HepG2 (cell line): ENCODE results near the gene SLC16A5. TPM values are rescaled to one million over a fixed set of nuclear protein-coding genes. Genes with fewer than 3 reads are reported as not detected.

Experiments
- HDAC1 ChIP-seq: sonication (generic); formaldehyde crosslinking; IDR thresholded peaks from 2 replicates; pipeline ENCODE4 v1.5.1; 2020; ENCODE audit warnings: mild to moderate bottlenecking, missing genetic modification reagents
- JARID2 ChIP-seq: sonication (generic); formaldehyde crosslinking; IDR thresholded peaks from 2 replicates; pipeline ENCODE4 v1.8.1; 2023; ENCODE audit warnings: missing genetic modification reagents, inconsistent platforms; ENCODE audit not compliant: insufficient replicate concordance
- MAZ ChIP-seq, 2 experiments: sonication (generic) in 1 of 2; formaldehyde crosslinking in 1 of 2; IDR thresholded peaks; 2 replicates each; pipeline versions ENCODE4 v1.5.0 to v1.6.1; 2012 to 2020; ENCODE audit warnings: low read depth in 2 of 2, mild to moderate bottlenecking in 2 of 2, borderline replicate concordance in 1 of 2, improper control_type of control experiment in 1 of 2, low read length in 1 of 2, missing genetic modification reagents in 1 of 2, moderate library complexity in 1 of 2
- NCOA5 ChIP-seq: sonication (generic); formaldehyde crosslinking; IDR thresholded peaks from 2 replicates; pipeline ENCODE4 v1.4.0; 2020; ENCODE audit warnings: missing genetic modification reagents
- NFKBIZ ChIP-seq: IDR thresholded peaks from 2 replicates; pipeline ENCODE4 v1.6.1; 2018; ENCODE audit warnings: missing genetic modification reagents, missing compliant biosample characterization
- SUZ12 ChIP-seq: fragments of 150-350 bp; IDR thresholded peaks from 2 replicates; pipeline ENCODE4 v1.6.1; 2014; ENCODE audit warnings: low read depth, low read length
- ZKSCAN8 ChIP-seq: IDR thresholded peaks from 2 replicates; pipeline ENCODE4 v1.6.1; 2016; ENCODE audit warnings: borderline replicate concordance, missing genetic modification reagents, missing compliant biosample characterization
- ZNF432 ChIP-seq: sonication (generic); formaldehyde crosslinking; IDR thresholded peaks from 2 replicates; pipeline ENCODE4 v1.5.0; 2020; ENCODE audit warnings: missing genetic modification reagents, mild to moderate bottlenecking, borderline replicate concordance
- ZNF556 ChIP-seq: sonication (generic); formaldehyde crosslinking; IDR thresholded peaks from 2 replicates; pipeline ENCODE4 v1.4.0; 2020; ENCODE audit warnings: mild to moderate bottlenecking, missing genetic modification reagents, borderline replicate concordance
- ZNF703 ChIP-seq: sonication (generic); formaldehyde crosslinking; IDR thresholded peaks from 2 replicates; pipeline ENCODE4 v1.5.1; 2020; ENCODE audit warnings: missing genetic modification reagents, mild to moderate bottlenecking, moderate library complexity, borderline replicate concordance
- polyA plus RNA-seq, 8 experiments: library from polyadenylated mRNA; depleted of rRNA in 3 of 8; stranded (reverse) in 7 of 8; unstranded in 1 of 8; fragments of >200 nt; fragmentation: Illumina TruSeq in 4 of 8; extraction: Trizol in 4 of 8; gene quantifications; 2 replicates each; pipeline versions ENCODE4 v1.2.1 to v1.2.3, GENCODE V29; 2011 to 2016; ENCODE audit warnings: low read depth in 4 of 8, missing spikeins in 1 of 8, mixed read lengths in 1 of 8; ENCODE audit not compliant: insufficient read depth in 1 of 8
- total RNA-seq, 5 experiments: library from RNA; depleted of rRNA; stranded (reverse); fragments of >200 nt; fragmentation: Illumina TruSeq; extraction: Trizol; gene quantifications; 2 replicates each; pipeline ENCODE4 v1.2.3, GENCODE V29; 2016; ENCODE audit warnings: low read depth in 1 of 5
- TF ChIP-seq, protein P1 (sequence below), 2 experiments: fragments of 450-650 bp in 1 of 2; sonication (generic) in 1 of 2; formaldehyde crosslinking in 1 of 2; IDR thresholded peaks; 2 replicates each; pipeline versions ENCODE4 v1.6.1 to v1.8.0; 2016 to 2022; ENCODE audit warnings: antibody characterized with exemption in 1 of 2, mild to moderate bottlenecking in 1 of 2, missing genetic modification reagents in 1 of 2
- TF ChIP-seq, protein P2 (sequence below): sonication (generic); formaldehyde crosslinking; IDR thresholded peaks from 2 replicates; pipeline ENCODE4 v1.8.0; 2023; ENCODE audit warnings: mild to moderate bottlenecking, missing genetic modification reagents
- TF ChIP-seq, protein P3 (sequence below): IDR thresholded peaks from 2 replicates; pipeline ENCODE4 v1.6.1; 2018; ENCODE audit warnings: missing genetic modification reagents
- TF ChIP-seq, protein P4 (sequence below): sonication (generic); formaldehyde crosslinking; IDR thresholded peaks from 2 replicates; pipeline ENCODE4 v1.4.0; 2020; ENCODE audit warnings: mild to moderate bottlenecking, missing genetic modification reagents

Gene SLC16A5
- total and polyA plus RNA-seq, 2 of the 13 experiments (the other 11 are each of a cell fraction or from before 2014, with no cell fraction given): 0.69 to 5.6 TPM

DNA sequence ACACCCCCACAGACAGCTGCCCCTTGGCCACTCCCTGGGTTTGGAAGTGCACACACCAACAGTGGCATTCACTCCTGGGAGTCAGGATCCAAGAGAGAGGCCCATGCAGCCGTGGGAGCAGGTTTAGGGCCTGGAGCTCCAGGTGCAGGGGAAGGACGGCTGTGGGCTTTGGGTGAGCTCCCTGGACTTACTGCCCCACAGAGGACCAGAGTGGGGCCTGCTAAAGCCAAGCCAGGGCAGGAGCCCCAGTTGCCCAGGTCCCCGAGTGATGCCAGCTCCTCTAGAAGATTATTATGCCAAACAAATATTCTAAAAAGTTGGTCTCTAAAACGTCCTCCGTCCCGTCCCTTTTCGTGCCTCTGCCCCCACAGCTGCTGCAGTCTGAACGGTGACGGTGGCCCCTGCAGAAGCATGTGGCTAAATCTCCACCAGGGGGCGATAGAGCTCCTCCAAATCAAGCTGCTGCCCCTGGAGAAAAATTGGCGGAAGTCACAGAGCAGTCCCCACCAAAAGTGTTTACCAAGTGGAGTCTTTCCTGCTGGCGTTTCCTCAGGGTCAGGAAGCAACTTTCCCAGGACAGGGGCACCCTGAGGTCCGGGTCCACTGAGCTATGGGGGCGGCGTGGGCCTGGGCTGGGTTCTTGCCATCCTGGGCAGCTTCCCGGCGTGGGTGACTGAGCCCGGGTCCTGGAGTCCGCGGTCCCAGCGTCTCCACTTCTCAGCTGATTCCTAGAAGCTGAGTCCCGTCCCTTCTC lies 26.2 kb downstream of the SLC16A5 start (continued):
- TF ChIP-seq, protein P1, sequence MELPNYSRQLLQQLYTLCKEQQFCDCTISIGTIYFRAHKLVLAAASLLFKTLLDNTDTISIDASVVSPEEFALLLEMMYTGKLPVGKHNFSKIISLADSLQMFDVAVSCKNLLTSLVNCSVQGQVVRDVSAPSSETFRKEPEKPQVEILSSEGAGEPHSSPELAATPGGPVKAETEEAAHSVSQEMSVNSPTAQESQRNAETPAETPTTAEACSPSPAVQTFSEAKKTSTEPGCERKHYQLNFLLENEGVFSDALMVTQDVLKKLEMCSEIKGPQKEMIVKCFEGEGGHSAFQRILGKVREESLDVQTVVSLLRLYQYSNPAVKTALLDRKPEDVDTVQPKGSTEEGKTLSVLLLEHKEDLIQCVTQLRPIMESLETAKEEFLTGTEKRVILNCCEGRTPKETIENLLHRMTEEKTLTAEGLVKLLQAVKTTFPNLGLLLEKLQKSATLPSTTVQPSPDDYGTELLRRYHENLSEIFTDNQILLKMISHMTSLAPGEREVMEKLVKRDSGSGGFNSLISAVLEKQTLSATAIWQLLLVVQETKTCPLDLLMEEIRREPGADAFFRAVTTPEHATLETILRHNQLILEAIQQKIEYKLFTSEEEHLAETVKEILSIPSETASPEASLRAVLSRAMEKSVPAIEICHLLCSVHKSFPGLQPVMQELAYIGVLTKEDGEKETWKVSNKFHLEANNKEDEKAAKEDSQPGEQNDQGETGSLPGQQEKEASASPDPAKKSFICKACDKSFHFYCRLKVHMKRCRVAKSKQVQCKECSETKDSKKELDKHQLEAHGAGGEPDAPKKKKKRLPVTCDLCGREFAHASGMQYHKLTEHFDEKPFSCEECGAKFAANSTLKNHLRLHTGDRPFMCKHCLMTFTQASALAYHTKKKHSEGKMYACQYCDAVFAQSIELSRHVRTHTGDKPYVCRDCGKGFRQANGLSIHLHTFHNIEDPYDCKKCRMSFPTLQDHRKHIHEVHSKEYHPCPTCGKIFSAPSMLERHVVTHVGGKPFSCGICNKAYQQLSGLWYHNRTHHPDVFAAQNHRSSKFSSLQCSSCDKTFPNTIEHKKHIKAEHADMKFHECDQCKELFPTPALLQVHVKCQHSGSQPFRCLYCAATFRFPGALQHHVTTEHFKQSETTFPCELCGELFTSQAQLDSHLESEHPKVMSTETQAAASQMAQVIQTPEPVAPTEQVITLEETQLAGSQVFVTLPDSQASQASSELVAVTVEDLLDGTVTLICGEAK (IDR thresholded peaks at IDR 0.05): no peak
- TF ChIP-seq, protein P1 (CRISPR knock-in tag; IDR thresholded peaks at IDR 0.05): no peak
- no peak for TF ChIP-seq JARID2
- TF ChIP-seq ZNF703 (CRISPR knock-in tag): no peak
- TF ChIP-seq, protein P2, sequence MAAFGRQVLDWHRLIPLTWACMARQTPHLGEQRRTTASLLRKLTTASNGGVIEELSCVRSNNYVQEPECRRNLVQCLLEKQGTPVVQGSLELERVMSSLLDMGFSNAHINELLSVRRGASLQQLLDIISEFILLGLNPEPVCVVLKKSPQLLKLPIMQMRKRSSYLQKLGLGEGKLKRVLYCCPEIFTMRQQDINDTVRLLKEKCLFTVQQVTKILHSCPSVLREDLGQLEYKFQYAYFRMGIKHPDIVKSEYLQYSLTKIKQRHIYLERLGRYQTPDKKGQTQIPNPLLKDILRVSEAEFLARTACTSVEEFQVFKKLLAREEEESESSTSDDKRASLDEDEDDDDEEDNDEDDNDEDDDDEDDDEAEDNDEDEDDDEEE: no peak
- TF ChIP-seq NCOA5 (CRISPR knock-in tag): no peak
- TF ChIP-seq NFKBIZ: no peak
- TF ChIP-seq, protein P3, sequence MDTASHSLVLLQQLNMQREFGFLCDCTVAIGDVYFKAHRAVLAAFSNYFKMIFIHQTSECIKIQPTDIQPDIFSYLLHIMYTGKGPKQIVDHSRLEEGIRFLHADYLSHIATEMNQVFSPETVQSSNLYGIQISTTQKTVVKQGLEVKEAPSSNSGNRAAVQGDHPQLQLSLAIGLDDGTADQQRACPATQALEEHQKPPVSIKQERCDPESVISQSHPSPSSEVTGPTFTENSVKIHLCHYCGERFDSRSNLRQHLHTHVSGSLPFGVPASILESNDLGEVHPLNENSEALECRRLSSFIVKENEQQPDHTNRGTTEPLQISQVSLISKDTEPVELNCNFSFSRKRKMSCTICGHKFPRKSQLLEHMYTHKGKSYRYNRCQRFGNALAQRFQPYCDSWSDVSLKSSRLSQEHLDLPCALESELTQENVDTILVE (CRISPR knock-in tag): peak; percentile 44; the same call in 1 of the 2 replicates
- TF ChIP-seq MAZ (IDR thresholded peaks at IDR 0.05; ENCODE audit: borderline replicate concordance, low read depth, low read length): no peak
- TF ChIP-seq MAZ (CRISPR knock-in tag; IDR thresholded peaks at IDR 0.05; ENCODE audit: low read depth): peak; percentile 41; the same call in 1 of the 2 replicates
- no peak; the same call in 1 of the 2 replicates for TF ChIP-seq HDAC1 (CRISPR knock-in tag)
- TF ChIP-seq, protein P4, sequence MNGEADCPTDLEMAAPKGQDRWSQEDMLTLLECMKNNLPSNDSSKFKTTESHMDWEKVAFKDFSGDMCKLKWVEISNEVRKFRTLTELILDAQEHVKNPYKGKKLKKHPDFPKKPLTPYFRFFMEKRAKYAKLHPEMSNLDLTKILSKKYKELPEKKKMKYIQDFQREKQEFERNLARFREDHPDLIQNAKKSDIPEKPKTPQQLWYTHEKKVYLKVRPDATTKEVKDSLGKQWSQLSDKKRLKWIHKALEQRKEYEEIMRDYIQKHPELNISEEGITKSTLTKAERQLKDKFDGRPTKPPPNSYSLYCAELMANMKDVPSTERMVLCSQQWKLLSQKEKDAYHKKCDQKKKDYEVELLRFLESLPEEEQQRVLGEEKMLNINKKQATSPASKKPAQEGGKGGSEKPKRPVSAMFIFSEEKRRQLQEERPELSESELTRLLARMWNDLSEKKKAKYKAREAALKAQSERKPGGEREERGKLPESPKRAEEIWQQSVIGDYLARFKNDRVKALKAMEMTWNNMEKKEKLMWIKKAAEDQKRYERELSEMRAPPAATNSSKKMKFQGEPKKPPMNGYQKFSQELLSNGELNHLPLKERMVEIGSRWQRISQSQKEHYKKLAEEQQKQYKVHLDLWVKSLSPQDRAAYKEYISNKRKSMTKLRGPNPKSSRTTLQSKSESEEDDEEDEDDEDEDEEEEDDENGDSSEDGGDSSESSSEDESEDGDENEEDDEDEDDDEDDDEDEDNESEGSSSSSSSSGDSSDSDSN (CRISPR knock-in tag): no peak
- TF ChIP-seq ZKSCAN8 (CRISPR knock-in tag): no peak
- no peak for TF ChIP-seq ZNF432 (CRISPR knock-in tag)
- TF ChIP-seq SUZ12: no peak
- peak; percentile 68; the same call in 1 of the 2 replicates for TF ChIP-seq ZNF556 (CRISPR knock-in tag)
